Nephron (organoid): Measurements from ENCODE around the gene PTMS.

Experiments used
- H3K27ac Mint-ChIP-seq, 3 experiments: 2 replicates each; pipeline ENCODE4 v1.8.0; 2020; ENCODE audit warnings: mixed read lengths in 3 of 3, mild to moderate bottlenecking in 2 of 3, moderate library complexity in 1 of 3
- H3K27me3 Mint-ChIP-seq: 2 replicates; pipeline ENCODE4 v1.8.0; 2021; ENCODE audit warnings: low read depth, mild to moderate bottlenecking, moderate library complexity, mixed read lengths
- H3K36me3 Mint-ChIP-seq: 2 replicates; pipeline ENCODE4 v1.8.0; 2020; ENCODE audit warnings: low read depth, mixed read lengths
- H3K4me1 Mint-ChIP-seq: 2 replicates; pipeline ENCODE4 v1.8.0; 2020; ENCODE audit warnings: mixed read lengths
- H3K4me3 Mint-ChIP-seq, 3 experiments: 2 replicates each; pipeline ENCODE4 v1.8.0; 2020; ENCODE audit warnings: mild to moderate bottlenecking in 3 of 3, mixed read lengths in 3 of 3, moderate library complexity in 2 of 3
- H3K9me3 Mint-ChIP-seq: 2 replicates; pipeline ENCODE4 v1.8.0; 2020; ENCODE audit warnings: mixed read lengths
- CTCF ChIP-seq, 3 experiments: fragments of 200-600 bp; sonication (generic); IDR thresholded peaks; one replicate each; pipeline ENCODE4 v1.5.0; 2021; ENCODE audit warnings: antibody characterized with exemption in 3 of 3; ENCODE audit not compliant: unreplicated experiment in 3 of 3

PTMS gene

GRCh38 chr12:6818645-6819044 lies 52.5 kb downstream of the PTMS start:
- H3K4me1 Mint-ChIP-seq: peaks cover 38% of the 10 kb centered on the region
- H3K27me3 Mint-ChIP-seq: peaks cover 4% of the 10 kb centered on the region
- no peak for TF ChIP-seq CTCF (IDR thresholded peaks at IDR 0.05; ENCODE audit: unreplicated experiment in 3 of 3)
- H3K27ac Mint-ChIP-seq: peak overlapping the region; percentile 54 to 98 (median 63)
- no peaks in the 10 kb centered on the region for H3K9me3 Mint-ChIP-seq
- H3K36me3 Mint-ChIP-seq: no peaks in the 10 kb centered on the region
- peak overlapping the region in 1 of 3 experiments; percentile 59 for H3K4me3 Mint-ChIP-seq

GRCh38 chr12:6819106-6820030 lies 53.2 kb downstream of the PTMS start:
- Mint-ChIP-seq H3K4me1 (peaks cover 42% of the 10 kb centered on the region), H3K9me3 (no peaks in the 10 kb centered on the region), H3K27ac (peak overlapping the region; percentile 63 to 98 (median 74)), H3K36me3 (no peaks in the 10 kb centered on the region), H3K4me3 (peak overlapping the region; percentile 61 to 84 (median 66)), H3K27me3 (peaks cover 4% of the 10 kb centered on the region)
- TF ChIP-seq CTCF (IDR thresholded peaks at IDR 0.05; ENCODE audit: unreplicated experiment in 3 of 3): no peak

GRCh38 chr12:6820166-6820565 lies 54.0 kb downstream of the PTMS start:
- TF ChIP-seq CTCF (IDR thresholded peaks at IDR 0.05; ENCODE audit: unreplicated experiment in 3 of 3): no peak
- Mint-ChIP-seq H3K4me3 (peak overlapping the region; percentile 84 to 86 (median 85)), H3K27me3 (peaks cover 4% of the 10 kb centered on the region), H3K36me3 (peaks cover 4% of the 10 kb centered on the region), H3K4me1 (peaks cover 48% of the 10 kb centered on the region), H3K9me3 (no peaks in the 10 kb centered on the region), H3K27ac (peak overlapping the region; percentile 74 to 98 (median 91))
